Omental fat pad (tissue), 4 donors: Measurements from ENCODE around the gene SLC19A3. TPM values are rescaled to one million over a fixed set of nuclear protein-coding genes. Genes with fewer than 3 reads are reported as not detected.

Source experiments
- ATAC-seq: fragments of 150-250 bp; one replicate; pipeline ENCODE4 v1.9.1; 2016; ENCODE audit warnings: mild to moderate bottlenecking, moderate library complexity; ENCODE audit not compliant: low FRiP score
- DNase-seq: peaks from one replicate; pipeline ENCODE4 v3.0.0-alpha.2; 2019; ENCODE audit warnings: low spot score
- CTCF ChIP-seq, 3 donors: fragments of 450-650 bp; IDR thresholded peaks; one replicate each; pipeline ENCODE4 v1.5.1; 2016 to 2017; ENCODE audit warnings: antibody characterized with exemption in 3 of 3, mild to moderate bottlenecking in 3 of 3, moderate library complexity in 2 of 3
- small RNA-seq: library from RNA; depleted of rRNA; stranded (forward); fragments of <200 nt; gene quantifications from one replicate; pipeline ENCODE3, GENCODE V24; 2016
- total RNA-seq, 4 donors: library from RNA; depleted of rRNA; stranded (reverse); fragments of >200 nt; gene quantifications; one replicate each; pipeline ENCODE4 v1.1.0, GENCODE V29; 2016

Gene SLC19A3
- total RNA-seq, 4 donors from 2014 or later = 44.1 to 537 (median 169) TPM

- no peak for ATAC-seq
- no peak for TF ChIP-seq CTCF (IDR thresholded peaks at IDR 0.05)
- DNase-seq = no peak
Measured at GRCh38 chr2:227654426-227654825, 63.4 kb downstream of the SLC19A3 start.

GRCh38 chr2:227653419-227653818 lies 64.4 kb downstream of the SLC19A3 start:
- DNase-seq (no peak), ATAC-seq (peak; percentile 35)
- no peak for TF ChIP-seq CTCF (IDR thresholded peaks at IDR 0.05)

- no peak for TF ChIP-seq CTCF (IDR thresholded peaks at IDR 0.05)
- ATAC-seq (no peak), DNase-seq (no peak)
Measured at GRCh38 chr2:227643990-227644551, 73.8 kb downstream of the SLC19A3 start.

- no peak for TF ChIP-seq CTCF (IDR thresholded peaks at IDR 0.05)
- ATAC-seq = no peak
- DNase-seq = no peak
Measured at GRCh38 chr2:227642656-227643055, 75.2 kb downstream of the SLC19A3 start.

- ATAC-seq = no peak
- no peak for TF ChIP-seq CTCF (IDR thresholded peaks at IDR 0.05)
- no peak for DNase-seq
Measured at GRCh38 chr2:227634201-227634600, 83.6 kb downstream of the SLC19A3 start.

Small RNA genes within 50 kb of the gene (small RNA-seq; reads per million reads assigned to genes)
- gene RNA5SP121 = not detected

Other genes with a start within 250 kb of the SLC19A3 start
- 100 to 1,000 TPM in 3 of 4 donors, 10 to 100 TPM in 1; 85.7 to 265 (median 186) TPM for gene AGFG1, start 245.9 kb downstream of the SLC19A3 start, total RNA-seq
- gene SCYGR2, start 119.1 kb downstream of the SLC19A3 start, total RNA-seq = not detected
- not detected for gene SCYGR3, start 103.2 kb downstream of the SLC19A3 start, total RNA-seq
- gene SCYGR4, start 100.5 kb downstream of the SLC19A3 start, total RNA-seq = under 1 TPM in 1 of 4 donors, not detected in 3; 0.84 TPM
- not detected for gene SCYGR5, start 51.2 kb downstream of the SLC19A3 start, total RNA-seq
- gene SCYGR6, start 6.7 kb upstream of the SLC19A3 start, total RNA-seq = not detected
- not detected for gene SCYGR7, start 10.3 kb upstream of the SLC19A3 start, total RNA-seq
- not detected for gene SCYGR8, start 27.9 kb upstream of the SLC19A3 start, total RNA-seq
- gene CCL20, start 95.8 kb upstream of the SLC19A3 start, total RNA-seq = 10 to 100 TPM in 1 of 4 donors, 1 to 10 TPM in 1, not detected in 2; 3.4 to 19.2 TPM
- 10 to 100 TPM in 1 of 4 donors, 1 to 10 TPM in 1, not detected in 2; 1.9 to 11.0 TPM for gene DAW1, start 153.6 kb upstream of the SLC19A3 start, total RNA-seq